GM12872 (cell line): ENCODE results near the gene JAML.

Experiments used
- TF ChIP-seq, protein P1 (sequence below): IDR thresholded peaks from 3 replicates; pipeline ENCODE4 v1.5.1; 2011; ENCODE audit warnings: low read depth, mild to moderate bottlenecking, low read length, moderate library complexity; ENCODE audit not compliant: insufficient read depth

Gene JAML

DNA sequence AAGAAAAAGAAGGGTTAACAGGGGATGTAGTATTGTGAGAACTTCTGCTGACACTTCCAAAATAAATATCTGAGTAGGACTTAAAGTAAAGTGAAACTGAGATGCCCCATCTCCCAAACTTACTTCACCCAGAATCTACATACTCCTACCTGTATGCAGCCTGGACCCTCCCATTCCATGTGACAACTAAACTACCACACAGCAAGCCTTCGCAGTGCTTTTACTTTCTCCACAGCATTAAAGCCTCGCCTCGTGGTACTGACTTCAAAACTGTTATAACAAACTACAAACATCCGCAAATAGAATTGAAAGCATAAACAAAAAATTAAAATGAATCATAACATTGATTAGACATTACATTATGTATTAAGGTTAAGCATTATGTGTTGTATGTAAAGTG is 38.3 kb upstream of the JAML start:
- TF ChIP-seq, protein P1, sequence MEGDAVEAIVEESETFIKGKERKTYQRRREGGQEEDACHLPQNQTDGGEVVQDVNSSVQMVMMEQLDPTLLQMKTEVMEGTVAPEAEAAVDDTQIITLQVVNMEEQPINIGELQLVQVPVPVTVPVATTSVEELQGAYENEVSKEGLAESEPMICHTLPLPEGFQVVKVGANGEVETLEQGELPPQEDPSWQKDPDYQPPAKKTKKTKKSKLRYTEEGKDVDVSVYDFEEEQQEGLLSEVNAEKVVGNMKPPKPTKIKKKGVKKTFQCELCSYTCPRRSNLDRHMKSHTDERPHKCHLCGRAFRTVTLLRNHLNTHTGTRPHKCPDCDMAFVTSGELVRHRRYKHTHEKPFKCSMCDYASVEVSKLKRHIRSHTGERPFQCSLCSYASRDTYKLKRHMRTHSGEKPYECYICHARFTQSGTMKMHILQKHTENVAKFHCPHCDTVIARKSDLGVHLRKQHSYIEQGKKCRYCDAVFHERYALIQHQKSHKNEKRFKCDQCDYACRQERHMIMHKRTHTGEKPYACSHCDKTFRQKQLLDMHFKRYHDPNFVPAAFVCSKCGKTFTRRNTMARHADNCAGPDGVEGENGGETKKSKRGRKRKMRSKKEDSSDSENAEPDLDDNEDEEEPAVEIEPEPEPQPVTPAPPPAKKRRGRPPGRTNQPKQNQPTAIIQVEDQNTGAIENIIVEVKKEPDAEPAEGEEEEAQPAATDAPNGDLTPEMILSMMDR = no peak

DNA sequence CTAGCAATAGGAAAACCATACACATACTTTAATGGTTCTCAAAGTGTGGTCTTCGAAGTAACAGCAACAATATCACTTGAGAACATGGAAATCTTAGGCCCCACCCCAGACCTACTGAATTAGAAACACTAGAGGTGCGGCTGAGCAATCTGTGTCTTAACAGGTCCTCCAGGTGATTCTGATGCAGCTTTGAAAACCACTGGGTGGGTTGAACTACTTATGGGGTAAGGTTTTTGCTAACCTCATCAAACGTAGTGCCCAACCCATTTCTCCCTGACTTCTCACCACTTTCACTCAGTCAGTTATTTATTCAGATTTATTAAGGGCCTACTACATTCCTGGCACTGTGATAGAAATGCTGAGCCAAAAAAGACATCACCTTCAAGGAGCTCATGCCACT is 35.5 kb upstream of the JAML start:
- TF ChIP-seq, protein P1 = no peak

DNA sequence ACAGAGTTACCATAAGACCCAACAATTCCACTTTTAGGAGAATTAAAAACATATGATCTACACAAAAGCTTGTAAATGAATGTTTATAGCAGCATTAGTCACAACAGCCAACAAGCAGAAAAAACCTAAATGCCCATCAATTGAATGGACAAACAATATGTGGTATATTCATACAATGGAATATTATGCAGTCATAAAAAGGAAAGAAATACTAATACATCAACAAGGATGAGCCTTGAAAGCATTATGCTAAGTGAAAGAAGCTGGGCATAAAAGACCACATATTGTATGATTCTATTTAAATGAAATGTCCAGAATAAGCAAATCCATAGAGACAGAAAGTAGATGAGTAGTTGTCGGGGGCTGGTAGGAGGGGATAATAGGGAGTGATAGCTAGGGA is 34.3 kb upstream of the JAML start:
- TF ChIP-seq, protein P1 = no peak

DNA sequence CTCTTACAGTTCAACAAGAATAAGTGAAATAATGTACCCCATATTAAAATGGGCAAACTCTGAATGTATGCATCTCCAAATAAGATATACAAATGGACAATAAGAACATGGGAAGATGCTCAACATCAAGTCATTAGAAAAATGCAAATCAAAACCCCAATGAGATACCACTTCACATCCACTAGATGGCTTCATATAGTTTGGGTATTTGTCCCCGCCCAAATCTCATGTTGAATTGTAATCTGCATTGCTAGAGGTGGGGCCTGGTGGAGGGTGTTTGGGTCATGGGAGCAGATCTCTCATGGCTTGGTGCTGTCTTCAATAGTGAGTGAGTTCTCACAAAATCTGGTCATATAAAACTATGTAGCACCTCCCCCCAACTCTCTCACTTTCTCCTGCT is 33.6 kb upstream of the JAML start:
- TF ChIP-seq, protein P1 = peak; percentile 34; the same call in 1 of the 3 replicates

DNA sequence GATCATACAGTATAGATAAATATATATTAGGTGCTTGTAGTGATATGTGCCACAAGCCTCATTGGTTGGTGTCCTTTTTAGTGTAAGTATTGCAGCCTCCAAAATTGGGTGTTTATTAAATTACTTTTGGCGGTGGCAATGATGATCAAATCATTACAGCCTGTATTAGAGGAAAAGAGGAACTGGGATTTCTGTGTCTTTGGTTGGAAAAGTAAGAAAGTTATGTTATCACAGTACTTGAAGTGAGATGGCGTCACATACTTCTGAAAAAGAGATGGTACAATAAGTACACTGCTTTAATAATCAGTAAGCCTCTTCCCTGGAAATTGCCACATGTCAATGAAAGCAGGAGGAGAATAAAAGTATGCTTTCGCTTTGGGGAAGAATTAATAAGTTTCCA is 27.9 kb upstream of the JAML start:
- TF ChIP-seq, protein P1 = no peak

DNA sequence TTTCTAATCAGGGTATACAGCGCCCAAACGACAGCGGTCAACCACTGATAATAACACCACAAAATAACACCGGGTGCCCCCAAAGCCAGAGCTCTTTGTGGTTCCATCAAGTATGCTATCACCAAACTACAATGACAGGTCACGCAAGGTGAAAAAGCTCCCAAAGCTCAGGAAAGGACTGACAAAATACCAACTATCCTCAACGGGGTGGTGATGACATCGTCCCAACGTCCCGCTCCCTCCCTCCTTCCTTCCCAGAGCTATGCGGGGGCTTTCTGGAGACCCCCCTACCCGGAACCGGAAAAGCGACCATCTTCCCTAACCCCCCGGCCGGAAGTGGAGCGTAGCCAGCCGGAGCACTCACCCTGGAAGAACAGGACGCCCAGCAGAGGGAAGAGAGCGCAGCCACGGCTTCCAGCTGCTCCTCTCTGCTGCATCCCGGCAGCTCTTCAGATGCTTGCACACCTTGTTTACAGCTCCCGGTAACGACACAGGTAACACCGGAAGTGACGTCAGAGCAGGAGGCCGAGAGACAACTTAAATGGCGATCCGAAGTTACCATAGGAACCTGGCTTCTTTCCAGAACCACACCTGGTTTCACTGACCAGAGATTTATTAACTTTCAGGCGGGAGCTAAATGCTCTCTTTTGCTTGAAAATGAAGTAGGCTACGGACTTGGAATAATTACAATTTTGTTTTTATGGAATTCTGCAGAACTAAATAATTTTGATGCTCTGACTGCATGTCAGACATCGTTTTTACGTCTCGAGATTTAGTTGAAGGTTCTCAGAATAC is 27.2 kb upstream of the JAML start, which contains the start of gene MPZL3:
Gene MPZL3, minus strand, starts transcription at position 508 of the 795 bp plus-strand sequence. Its CDS starts 71 bp downstream, at position 437.
- TF ChIP-seq, protein P1 = no peak

DNA sequence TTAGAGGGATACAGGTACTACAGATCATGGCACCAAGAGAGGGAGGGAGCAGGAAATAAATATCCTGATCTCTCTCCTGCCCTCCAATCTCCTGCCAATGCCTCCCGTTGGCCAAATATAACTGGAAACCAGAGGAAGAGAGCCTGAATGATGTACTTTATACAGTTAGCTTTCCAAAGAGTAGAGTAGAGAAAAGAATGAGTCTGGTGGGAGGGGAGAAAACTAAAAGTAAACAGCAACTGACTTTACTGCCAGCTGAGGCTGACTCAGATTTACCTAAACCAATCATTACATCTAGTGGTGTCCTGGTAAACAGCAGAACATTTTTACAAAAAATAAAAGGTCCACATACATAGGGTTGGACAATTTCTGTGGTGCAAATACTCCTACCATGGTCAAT is 22.2 kb upstream of the JAML start:
- TF ChIP-seq, protein P1 = no peak
